Measurements from ENCODE around the gene NXPE4. TPM values are rescaled to one million over a fixed set of nuclear protein-coding genes. Genes with fewer than 3 reads are reported as not detected.

The NXPE4 gene
- total and polyA plus RNA-seq, 2 of the 8 experiments (the other 6 are each of a cell fraction or from before 2014, with no cell fraction given) = not detected

- no peak overlapping the region for H2BK20ac ChIP-seq (ENCODE audit: low read length)
- H3K4ac ChIP-seq (replicated peaks; ENCODE audit: insufficient read length, low read depth, low read length) = no peak overlapping the region
- H3K14ac ChIP-seq (ENCODE audit: insufficient read length) = no peak overlapping the region
- H3K4me2 ChIP-seq (ENCODE audit: insufficient read depth in 1 of 2, low read depth in 2 of 2, low read length in 2 of 2) = no peak overlapping the region
- no peaks in the 10 kb centered on the region for H3K79me1 ChIP-seq (ENCODE audit: low read depth, low read length)
- no peaks in the 10 kb centered on the region for H3K79me2 ChIP-seq (ENCODE audit: control insufficient read depth in 1 of 2, insufficient read depth in 2 of 2, low read length in 2 of 2)
- H3K4me1 ChIP-seq (replicated peaks in 1 of 4; ENCODE audit: control insufficient read depth in 3 of 4, insufficient read depth in 4 of 4, low read length in 3 of 4) = no peaks in the 10 kb centered on the region
- WGBS, 2 experiments (ENCODE audit: extremely low coverage in 1 of 2, insufficient coverage in 1 of 2, insufficient read length in 1 of 2, insufficient replicate concordance in 2 of 2, low coverage in 1 of 2, low lambda C conversion rate in 2 of 2, missing lambda C conversion rate in 1 of 2) = 96% methylated on average over 11 of the region's 11 CpGs; no CpG with 5 or more reads in 1 of the 2 experiments
- no peak overlapping the region for H4K5ac ChIP-seq (ENCODE audit: insufficient read length, low read depth, low read length)
- no peaks in the 10 kb centered on the region for H4K20me1 ChIP-seq (replicated peaks in 1 of 2; ENCODE audit: control insufficient read depth in 1 of 2, insufficient read depth in 2 of 2, low read length in 2 of 2)
- no peaks in the 10 kb centered on the region for H3K27me3 ChIP-seq (replicated peaks in 1 of 4; ENCODE audit: control insufficient read depth in 3 of 4, extremely low read depth in 1 of 4, insufficient read depth in 3 of 4, low read length in 3 of 4)
- no peak overlapping the region for H3K23ac ChIP-seq (ENCODE audit: insufficient read length)
- no peak overlapping the region for H4K8ac ChIP-seq (ENCODE audit: extremely low read depth, insufficient read depth, low read length)
- no peak overlapping the region for H4K91ac ChIP-seq (replicated peaks; ENCODE audit: insufficient read length, low read length)
- H2BK120ac ChIP-seq (replicated peaks; ENCODE audit: low read depth, low read length) = no peak overlapping the region
- CTCF ChIA-PET (ENCODE audit: partially characterized antibody) = no interaction called here
- no peak overlapping the region for H3K56ac ChIP-seq (replicated peaks; ENCODE audit: insufficient read length, low read depth, low read length)
- no peak overlapping the region for H2BK15ac ChIP-seq (ENCODE audit: low read length)
- no peak for TF ChIP-seq RBBP5 (IDR thresholded peaks at IDR 0.05; ENCODE audit: borderline replicate concordance, low read depth, low read length)
- TF ChIP-seq POU5F1 (IDR thresholded peaks at IDR 0.05; ENCODE audit: low read depth, low read length) = no peak
- TF ChIP-seq KDM1A (IDR thresholded peaks at IDR 0.05; ENCODE audit: borderline replicate concordance, low read length) = no peak
- TF ChIP-seq RXRA (IDR thresholded peaks at IDR 0.05; ENCODE audit: insufficient read depth, low read depth, low read length) = no peak
- TF ChIP-seq SRF (IDR thresholded peaks at IDR 0.05; ENCODE audit: low read depth, low read length) = no peak
- no peak for TF ChIP-seq PHF8 (conservative IDR thresholded peaks at IDR 0.05; ENCODE audit: low read depth, low read length)
- no peak for TF ChIP-seq CTCF (IDR thresholded peaks at IDR 0.05; ENCODE audit: control extremely low read depth in 1 of 3, insufficient read depth in 1 of 3, low read depth in 1 of 3, low read length in 3 of 3)
- no peak for TF ChIP-seq TEAD4 (IDR thresholded peaks at IDR 0.05; ENCODE audit: low read depth, low read length)
- H2BK12ac ChIP-seq (ENCODE audit: low read depth, low read length) = no peak overlapping the region
- H2AK5ac ChIP-seq (ENCODE audit: low read depth, low read length) = no peak overlapping the region
- POLR2A ChIA-PET (ENCODE audit: partially characterized antibody) = no interaction called here
- H3K23me2 ChIP-seq (ENCODE audit: low read depth, low read length) = no peaks in the 10 kb centered on the region
- H3K9ac ChIP-seq (replicated peaks in 1 of 4; ENCODE audit: extremely low read depth in 1 of 4, low read depth in 3 of 4, low read length in 3 of 4) = no peak overlapping the region
- H3K36me3 ChIP-seq (ENCODE audit: control insufficient read depth in 2 of 4, insufficient read depth in 4 of 4, low read length in 3 of 4) = peaks cover 0 to 5% (median 0%) of the 10 kb centered on the region in 4 experiments; a peak in 2 of 8 replicates
- no peak overlapping the region for H2BK5ac ChIP-seq (ENCODE audit: low read depth, low read length)
- H3K18ac ChIP-seq (ENCODE audit: extremely low read depth, low read length) = no peak overlapping the region
- no peak for FAIRE-seq
- H3K4me3 ChIP-seq (ENCODE audit: extremely low read depth in 1 of 4, insufficient read depth in 2 of 4, low read depth in 3 of 4, low read length in 4 of 4) = no peak overlapping the region
- H3K27ac ChIP-seq (ENCODE audit: low read depth, low read length) = no peak overlapping the region
- DNase-seq (ENCODE audit: low read depth in 1 of 2, low spot score in 2 of 2) = no peak
- H3K9me3 ChIP-seq (ENCODE audit: insufficient read depth in 2 of 2, low read depth in 1 of 2, low read length in 1 of 2) = peaks cover 55 to 71% of the 10 kb centered on the region in 2 experiments
- no peak overlapping the region for H2AFZ ChIP-seq (ENCODE audit: low read length)
Observed at GRCh38 chr11:114622858-114623257, 27.3 kb upstream of the NXPE4 start.

Measured in H1 (cell line).